DMS153 treated with DMSO at 0.1 percent for 48 hours (cell line): ENCODE data around the gene GRAPL.
"Not testable (repeated sequence)": the region's sequence is repeated elsewhere in the genome, so short reads cannot be mapped to it uniquely, and the experiment has no call there.

Source experiments
- DNase-seq: peaks from one replicate; lab custom pipeline; 2025; ENCODE audit not compliant: unreplicated experiment; lab: John Stamatoyannopoulos, UW

The GRAPL gene

GRCh38 chr17:19187883-19188869 is 60.8 kb downstream of the GRAPL start:
- not testable (repeated sequence) for DNase-seq

GRCh38 chr17:19188870-19189708 is 61.7 kb downstream of the GRAPL start:
- DNase-seq: not testable (repeated sequence)

GRCh38 chr17:19189781-19190405 is 62.5 kb downstream of the GRAPL start:
- not testable (repeated sequence) for DNase-seq

GRCh38 chr17:19196382-19197204 is 69.2 kb downstream of the GRAPL start:
- not testable (repeated sequence) for DNase-seq

GRCh38 chr17:19202448-19202847 is 75.1 kb downstream of the GRAPL start:
- not testable (repeated sequence) for DNase-seq

- not testable (repeated sequence) for DNase-seq
Measured at GRCh38 chr17:19203429-19203828, 76.0 kb downstream of the GRAPL start.
